ENCODE results near the gene ZNF846.

DNA sequence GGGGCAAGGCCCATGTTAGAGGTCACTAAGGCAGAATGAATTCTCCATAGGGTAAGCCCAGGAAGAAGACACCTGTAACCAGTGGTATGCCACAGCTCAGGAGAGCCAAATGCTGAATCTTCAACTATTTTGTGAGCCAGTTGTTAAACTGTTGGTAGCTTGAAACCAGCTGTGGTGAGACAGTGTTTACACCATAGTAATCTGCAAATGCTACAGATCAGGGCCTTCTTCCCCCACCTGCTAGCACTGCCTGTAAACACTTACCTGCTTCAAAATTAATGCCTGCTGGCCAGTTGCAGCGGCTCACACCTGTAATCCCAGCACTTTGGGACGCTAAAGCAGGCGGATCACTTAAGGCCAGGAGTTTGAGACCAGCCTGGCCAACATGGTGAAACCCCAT lies 38.3 kb upstream of the ZNF846 start:
- TF ChIP-seq TAF1 (IDR thresholded peaks at IDR 0.05; ENCODE audit: borderline replicate concordance, low read depth, low read length) (no peak), POLR2A (IDR thresholded peaks at IDR 0.05; ENCODE audit: low read depth, low read length) (no peak)

Measured in GM12892 (cell line).